Esophagus (tissue), 2 donors: Measurements from ENCODE around the gene GRIN1. TPM values are rescaled to one million over a fixed set of nuclear protein-coding genes. Genes with fewer than 3 reads are reported as not detected.

Source experiments
- H3K27ac ChIP-seq, 2 donors: one replicate each; pipeline ENCODE4 v1.5.1; 2013; ENCODE audit warnings: low read depth in 2 of 2, mild to moderate bottlenecking in 2 of 2, inconsistent platforms in 1 of 2, low read length in 1 of 2, moderate library complexity in 1 of 2
- H3K27me3 ChIP-seq, 2 donors: one replicate each; pipeline ENCODE4 v1.6.1; 2013; ENCODE audit warnings: low read length in 2 of 2, control low read depth in 1 of 2, mild to moderate bottlenecking in 1 of 2; ENCODE audit not compliant: insufficient read depth in 2 of 2, control insufficient read depth in 1 of 2
- H3K36me3 ChIP-seq, 2 donors: one replicate each; pipeline ENCODE4 v1.6.1; 2013; ENCODE audit warnings: low read length in 1 of 2; ENCODE audit not compliant: control insufficient read depth in 2 of 2, insufficient read depth in 2 of 2
- H3K4me1 ChIP-seq, 2 donors: one replicate each; pipeline ENCODE4 v1.6.1; 2013; ENCODE audit warnings: low read length in 1 of 2; ENCODE audit not compliant: control insufficient read depth in 2 of 2, insufficient read depth in 2 of 2
- H3K4me3 ChIP-seq, 2 donors: one replicate each; pipeline ENCODE4 v1.5.1; 2013; ENCODE audit warnings: low read length in 2 of 2, mild to moderate bottlenecking in 2 of 2, low read depth in 1 of 2, moderate library complexity in 1 of 2
- H3K9me3 ChIP-seq, 2 donors: one replicate each; pipeline ENCODE4 v1.6.1; 2013; ENCODE audit warnings: mild to moderate bottlenecking in 2 of 2, low read depth in 1 of 2, low read length in 1 of 2, moderate library complexity in 1 of 2; ENCODE audit not compliant: control insufficient read depth in 2 of 2, insufficient read depth in 1 of 2
- WGBS, 2 donors: extraction: QIAGEN DNeasy Blood & Tissue Kit; methylation state at CpG; one replicate each; pipeline ENCODE4 v1.1.7; 2013; 5-methylcytosine and 5-hydroxymethylcytosine counted together
- polyA plus RNA-seq, 2 donors: library from polyadenylated mRNA; stranded (reverse); fragments of 200-250 nt; gene quantifications; one replicate each; pipeline ENCODE4 v1.2.3, GENCODE V29; 2013
- donor health status: healthy with polysubstance abuse.
- donor health status: Bipolar disorder and iron deficiency.

Gene GRIN1
- polyA plus RNA-seq, 2 donors = 0.06 to 0.14 TPM

GRCh38 chr9:137138058-137138721, 764 bp upstream of the GRIN1 start:
- peaks cover 0 to 29% of the 10 kb centered on the region in 2 donors for H3K27me3 ChIP-seq
- no peak overlapping the region for H3K27ac ChIP-seq
- H3K9me3 ChIP-seq = peaks cover 0 to 7% of the 10 kb centered on the region in 2 donors
- WGBS, 2 donors = 10 to 14% methylated on average over 22 to 25 of the region's 25 CpGs
- H3K4me3 ChIP-seq = no peak overlapping the region
- H3K4me1 ChIP-seq = peaks cover 9 to 10% of the 10 kb centered on the region in 2 donors
- no peaks in the 10 kb centered on the region for H3K36me3 ChIP-seq

GRCh38 chr9:137139468-137140150, 655 bp downstream of the GRIN1 start:
- Histone ChIP-seq H3K27me3 (peaks cover 0 to 29% of the 10 kb centered on the region in 2 donors), H3K9me3 (peaks cover 0 to 7% of the 10 kb centered on the region in 2 donors), H3K4me1 (peaks cover 9 to 10% of the 10 kb centered on the region in 2 donors), H3K27ac (no peak overlapping the region), H3K4me3 (no peak overlapping the region), H3K36me3 (no peaks in the 10 kb centered on the region)
- WGBS, 2 donors = 32 to 34% methylated on average over 35 to 37 of the region's 37 CpGs

GRCh38 chr9:137140151-137141012, 1.4 kb downstream of the GRIN1 start:
- Histone ChIP-seq H3K36me3 (no peaks in the 10 kb centered on the region), H3K9me3 (peaks cover 0 to 7% of the 10 kb centered on the region in 2 donors), H3K4me3 (no peak overlapping the region), H3K27ac (no peak overlapping the region), H3K27me3 (peaks cover 0 to 29% of the 10 kb centered on the region in 2 donors), H3K4me1 (peaks cover 9 to 10% of the 10 kb centered on the region in 2 donors)
- 54 to 59% methylated on average over 26 of the region's 26 CpGs for WGBS, 2 donors

- Histone ChIP-seq H3K4me1 (peaks cover 7 to 9% of the 10 kb centered on the region in 2 donors), H3K9me3 (peaks cover 0 to 6% of the 10 kb centered on the region in 2 donors), H3K36me3 (no peaks in the 10 kb centered on the region), H3K4me3 (no peak overlapping the region), H3K27me3 (peaks cover 0 to 28% of the 10 kb centered on the region in 2 donors), H3K27ac (no peak overlapping the region)
- WGBS, 2 donors = 68 to 69% methylated on average over 17 of the region's 17 CpGs
These were observed 2.3 kb downstream of the GRIN1 start for GRCh38 chr9:137141050-137141810.

GRCh38 chr9:137141976-137142936, 3.3 kb downstream of the GRIN1 start:
- H3K36me3 ChIP-seq = no peaks in the 10 kb centered on the region
- H3K27ac ChIP-seq = no peak overlapping the region
- peaks cover 0 to 7% of the 10 kb centered on the region in 2 donors for H3K9me3 ChIP-seq
- WGBS, 2 donors = 70 to 75% methylated on average over 23 to 24 of the region's 24 CpGs
- no peak overlapping the region for H3K4me3 ChIP-seq
- peaks cover 0 to 20% of the 10 kb centered on the region in 2 donors for H3K27me3 ChIP-seq
- H3K4me1 ChIP-seq = peaks cover 4 to 5% of the 10 kb centered on the region in 2 donors

- Histone ChIP-seq H3K27me3 (peaks cover 0 to 14% of the 10 kb centered on the region in 2 donors), H3K27ac (no peak overlapping the region), H3K36me3 (no peaks in the 10 kb centered on the region), H3K4me3 (no peak overlapping the region), H3K4me1 (peaks cover 4 to 7% of the 10 kb centered on the region in 2 donors), H3K9me3 (peaks cover 0 to 7% of the 10 kb centered on the region in 2 donors)
- 47 to 50% methylated on average over 4 of the region's 4 CpGs for WGBS, 2 donors
These were observed 4.5 kb downstream of the GRIN1 start for GRCh38 chr9:137143459-137143858.

- WGBS, 2 donors = 48 to 51% methylated on average over 40 to 49 of the region's 49 CpGs
- no peak overlapping the region for H3K4me3 ChIP-seq
- H3K27ac ChIP-seq = no peak overlapping the region
- peaks cover 0 to 5% of the 10 kb centered on the region in 2 donors for H3K4me1 ChIP-seq
- peaks cover 0 to 2% of the 10 kb centered on the region in 2 donors for H3K27me3 ChIP-seq
- H3K36me3 ChIP-seq = no peaks in the 10 kb centered on the region
- H3K9me3 ChIP-seq = peaks cover 0 to 3% of the 10 kb centered on the region in 2 donors
These were observed 7.0 kb downstream of the GRIN1 start for GRCh38 chr9:137145731-137146526.

- Histone ChIP-seq H3K9me3 (peaks cover 0 to 3% of the 10 kb centered on the region in 2 donors), H3K4me1 (peaks cover 0 to 5% of the 10 kb centered on the region in 2 donors), H3K36me3 (no peaks in the 10 kb centered on the region), H3K27me3 (peaks cover 0 to 2% of the 10 kb centered on the region in 2 donors), H3K27ac (no peak overlapping the region), H3K4me3 (no peak overlapping the region)
- 63% methylated on average over 6 to 9 of the region's 9 CpGs for WGBS, 2 donors
These were observed 7.6 kb downstream of the GRIN1 start for GRCh38 chr9:137146527-137146918.
